HG03103 (cell line): Measurements from ENCODE around the gene EHD4.

Experiments
- ATAC-seq: cut with Tn5 transposase; IDR thresholded peaks from one replicate; pipeline ENCODE4 v1.9.1; 2021; ENCODE audit warnings: low read depth; ENCODE audit not compliant: unreplicated experiment

The EHD4 gene

DNA sequence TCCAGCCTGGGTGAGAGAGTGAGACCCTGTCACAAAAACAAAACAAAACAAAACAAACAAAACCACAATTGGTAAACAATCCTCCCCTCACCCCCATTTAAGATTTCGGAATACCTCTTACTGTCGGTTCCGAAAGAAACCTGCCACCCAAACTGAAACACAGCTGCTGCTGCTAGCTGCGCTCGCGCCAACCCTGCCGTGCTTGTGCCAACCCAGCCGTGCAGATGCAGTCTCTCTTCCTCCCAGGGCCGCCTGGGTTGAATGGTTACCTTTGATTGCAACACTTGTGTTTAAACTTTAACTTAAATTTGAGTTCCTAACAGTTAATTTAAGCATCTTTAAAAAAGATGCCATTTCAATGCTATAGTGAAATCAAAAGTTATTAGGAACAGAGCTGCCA, 50.0 kb downstream of the EHD4 start:
- no peak for ATAC-seq

DNA sequence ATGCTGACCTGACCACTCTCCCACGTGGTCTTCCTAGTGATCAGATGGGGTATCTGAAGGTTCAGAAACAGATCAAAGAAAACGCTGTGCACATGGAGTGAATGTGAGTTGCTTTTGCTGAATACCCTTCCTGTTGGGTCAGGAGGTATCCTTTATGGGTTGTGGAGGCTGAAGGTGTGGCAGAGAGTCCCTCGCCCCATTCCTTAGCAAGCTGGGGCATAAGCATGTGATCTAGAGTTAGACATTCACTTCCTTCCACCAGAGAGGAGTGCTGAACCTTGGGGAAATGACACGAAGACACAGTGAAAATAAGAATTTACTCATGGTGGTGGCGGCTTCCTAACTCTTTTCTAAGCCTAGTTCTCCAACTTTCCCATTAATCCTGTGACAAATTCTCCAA, 50.7 kb downstream of the EHD4 start:
- no peak for ATAC-seq

DNA sequence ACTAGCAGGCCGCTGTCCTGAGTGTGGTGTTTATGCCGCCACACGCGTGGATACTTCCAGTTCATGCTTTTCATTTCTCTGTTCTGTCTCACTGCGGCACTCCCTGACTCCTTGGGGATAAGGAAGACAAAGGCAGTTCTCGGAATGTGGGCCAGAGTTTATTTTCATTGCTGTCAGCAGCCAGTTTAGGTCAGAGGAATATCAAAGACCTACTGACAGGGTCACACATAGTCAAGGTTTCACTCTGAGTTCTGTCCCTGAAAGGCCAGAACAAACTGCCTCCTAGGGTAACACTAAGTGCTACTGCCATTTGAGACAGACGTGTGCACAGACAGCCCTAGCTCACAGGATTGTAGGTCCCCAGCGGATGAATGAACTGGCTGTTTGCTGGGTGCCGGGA, 51.2 kb downstream of the EHD4 start:
- ATAC-seq = no peak

DNA sequence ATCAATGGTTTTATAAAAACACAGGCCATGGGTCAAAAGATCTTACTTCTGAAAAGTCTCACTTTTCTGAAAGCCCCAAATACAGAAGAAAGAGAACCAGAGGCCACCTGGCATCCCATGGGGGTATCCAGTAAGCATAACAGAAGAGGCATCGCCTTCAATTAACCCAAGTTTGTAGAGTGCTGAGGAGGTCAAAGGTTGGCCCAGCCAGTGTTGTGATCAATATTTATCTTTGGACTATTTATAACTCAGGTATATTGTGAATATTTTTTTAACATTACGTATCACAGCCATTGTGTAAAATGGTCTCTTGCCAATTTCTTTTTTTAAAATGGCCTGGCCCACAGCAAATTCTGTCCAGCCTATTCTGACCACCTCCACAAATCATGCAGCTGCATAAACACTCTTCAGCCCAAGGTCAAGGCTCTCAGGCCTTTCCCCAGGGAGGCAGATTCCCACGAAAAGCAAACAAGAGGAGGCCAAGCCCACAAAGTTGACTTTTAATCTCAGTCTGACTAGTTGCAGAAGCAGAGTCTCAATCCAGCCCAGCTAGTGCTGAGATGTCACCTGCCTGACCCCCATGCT, 52.3 kb downstream of the EHD4 start:
- ATAC-seq = no peak

DNA sequence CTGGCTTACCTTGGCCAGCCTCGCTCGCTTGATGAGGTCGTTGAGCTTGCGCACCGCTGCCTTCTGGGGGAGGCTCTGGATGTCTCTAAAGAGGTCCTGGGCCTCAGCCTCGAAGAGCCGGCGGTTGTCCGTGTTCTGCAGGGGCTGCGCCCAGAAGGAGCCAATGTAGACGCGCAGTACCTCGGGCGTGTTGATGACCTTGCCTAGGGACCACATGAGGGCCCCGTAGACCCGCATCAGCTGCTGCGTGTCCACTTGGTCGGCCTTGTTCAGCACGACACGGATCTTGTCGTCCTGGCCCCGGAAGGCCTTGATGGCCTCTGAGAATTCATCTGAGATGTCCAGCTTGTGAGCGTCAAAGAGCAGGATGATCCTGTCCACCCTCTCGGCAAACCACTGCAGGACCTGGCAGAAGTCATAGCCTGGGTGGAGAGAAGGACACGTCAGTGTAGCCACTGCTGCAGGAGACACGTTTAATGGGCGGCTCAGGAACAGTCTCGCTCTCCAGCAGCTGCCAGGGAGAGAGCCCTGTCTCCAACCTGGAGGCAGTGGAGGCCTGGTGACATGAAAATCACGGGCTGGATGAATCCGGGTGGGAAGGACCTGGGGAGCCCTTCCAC, 53.0 kb downstream of the EHD4 start:
- ATAC-seq = no peak

DNA sequence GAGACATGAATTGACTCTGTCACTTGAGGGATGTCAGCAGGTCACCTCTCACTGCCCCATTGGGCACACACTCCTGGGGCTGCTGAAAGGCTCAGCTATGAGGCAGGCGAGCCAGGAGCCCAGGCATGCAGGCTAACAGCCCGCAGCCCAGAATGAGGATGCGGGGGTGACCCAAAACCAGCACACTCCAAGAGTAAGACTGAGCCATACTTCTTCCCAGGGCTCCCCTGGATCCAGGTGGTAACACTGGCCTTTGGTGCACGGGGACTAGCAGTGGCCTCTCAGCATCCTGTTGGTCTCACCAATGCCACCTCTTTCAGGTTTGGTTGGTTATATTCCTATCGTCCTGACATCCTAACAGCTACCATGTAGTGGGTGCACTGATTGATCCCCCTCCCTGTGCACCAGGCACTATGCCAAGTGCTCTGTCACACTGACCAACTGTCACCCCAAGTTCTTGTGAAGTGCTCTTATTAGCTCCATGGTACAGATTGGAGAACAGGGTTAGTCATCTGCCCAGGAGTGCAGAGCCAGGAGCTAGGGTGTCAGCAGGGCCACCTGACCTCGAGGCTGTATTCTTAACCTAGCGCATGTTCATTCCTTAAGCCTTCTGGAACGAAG, 53.7 kb downstream of the EHD4 start:
- no peak for ATAC-seq

DNA sequence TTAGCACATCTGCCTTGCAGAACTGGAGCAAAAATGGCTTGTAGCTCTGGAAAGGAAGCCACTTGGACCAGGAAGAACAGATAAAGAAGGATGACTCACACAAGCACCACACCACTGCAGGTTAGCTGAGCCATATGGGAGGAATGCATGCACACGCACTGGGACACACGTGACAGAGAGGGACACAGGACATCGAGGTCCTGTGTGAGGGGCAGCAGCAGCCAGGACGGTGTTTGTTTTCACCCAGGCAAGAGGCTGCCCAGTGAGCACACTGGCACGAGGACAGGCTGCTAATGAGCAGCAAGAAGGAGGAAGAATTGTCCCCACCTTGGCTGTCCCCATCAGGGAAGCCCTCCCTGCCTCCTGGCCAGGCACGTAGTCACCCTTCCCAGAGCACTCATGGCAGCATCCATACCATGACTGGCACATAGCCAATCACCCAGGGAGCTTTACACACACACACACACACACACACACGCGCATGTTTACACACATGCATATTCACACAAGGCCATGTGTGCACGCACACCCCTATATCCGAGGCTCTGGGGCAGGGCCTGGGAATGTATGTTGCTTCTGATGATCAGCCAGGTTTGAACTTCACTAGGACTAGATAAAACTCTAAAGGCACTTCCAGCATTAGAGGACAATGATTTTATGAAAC, 54.5 kb downstream of the EHD4 start:
- no peak for ATAC-seq

DNA sequence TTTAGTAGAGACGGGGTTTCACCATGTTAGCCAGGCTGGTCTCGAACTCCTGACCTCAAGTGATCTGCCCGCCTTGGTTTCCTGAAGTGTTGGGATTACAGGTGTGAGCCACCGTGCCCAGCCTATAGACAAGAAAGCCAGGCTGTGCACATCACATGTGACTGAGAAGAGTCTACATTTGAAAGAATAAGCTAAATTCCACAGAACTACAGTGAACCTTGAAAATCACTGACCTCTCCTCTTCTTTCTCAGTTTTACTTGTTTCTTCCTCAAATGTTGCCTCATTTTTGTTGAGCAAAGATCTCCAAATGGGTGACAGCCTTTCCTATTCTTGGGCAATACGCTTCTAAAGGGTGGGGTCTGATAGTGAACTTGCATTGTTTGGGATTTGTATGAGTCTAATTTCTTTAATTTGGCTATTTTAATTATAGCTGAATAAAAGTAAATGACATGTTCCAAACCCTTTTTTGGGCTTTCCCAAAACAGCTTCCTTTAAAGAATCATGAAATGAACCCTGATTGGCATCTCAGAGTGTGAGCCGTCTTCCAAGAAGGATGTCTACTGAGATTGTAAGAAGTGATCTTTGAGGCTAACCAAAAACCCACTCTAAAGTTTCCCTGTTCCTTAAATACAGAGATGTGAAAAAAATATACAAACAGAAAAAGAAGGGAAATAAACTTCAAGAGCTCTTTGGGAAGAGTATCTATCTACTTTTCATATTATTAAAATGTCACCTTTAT, 56.9 kb downstream of the EHD4 start:
- ATAC-seq = no peak

DNA sequence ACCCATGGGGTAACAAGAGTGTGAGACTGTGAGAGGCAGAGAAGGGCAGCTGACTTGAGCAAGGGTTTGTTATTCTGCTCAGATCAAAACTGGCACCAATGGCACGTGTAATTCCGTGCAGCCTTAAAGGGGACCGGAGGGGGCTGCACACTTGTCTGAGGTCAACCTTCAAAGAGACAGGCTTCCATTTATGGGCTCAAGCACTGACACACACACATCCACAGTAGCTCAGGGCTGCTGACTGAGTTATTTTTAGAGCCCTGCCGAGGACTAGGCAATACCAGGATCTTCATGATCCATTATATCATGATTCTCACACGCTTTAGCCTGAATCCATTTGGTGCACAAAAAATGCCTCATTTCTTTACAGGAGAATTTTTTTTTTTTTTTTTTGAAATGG, 57.9 kb downstream of the EHD4 start:
- no peak for ATAC-seq

DNA sequence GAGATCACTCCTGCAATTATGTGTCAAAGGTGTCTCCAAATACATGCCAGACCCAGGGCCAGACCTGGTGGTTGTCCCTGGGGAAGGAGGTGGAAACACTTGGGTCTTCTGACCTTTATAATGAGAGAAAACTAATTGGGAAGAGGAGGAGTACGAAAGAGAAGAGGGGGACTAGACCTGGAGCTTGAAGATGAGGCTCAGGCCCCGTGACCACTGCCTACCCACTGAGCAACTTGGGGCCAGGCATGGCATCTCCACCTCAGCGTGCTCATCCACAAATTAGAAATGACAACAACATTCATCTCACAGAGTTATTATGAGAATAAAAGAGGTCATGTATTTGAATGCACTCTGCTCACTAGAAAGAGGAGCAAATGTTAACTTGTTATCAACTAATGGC, 59.1 kb downstream of the EHD4 start:
- ATAC-seq = no peak

DNA sequence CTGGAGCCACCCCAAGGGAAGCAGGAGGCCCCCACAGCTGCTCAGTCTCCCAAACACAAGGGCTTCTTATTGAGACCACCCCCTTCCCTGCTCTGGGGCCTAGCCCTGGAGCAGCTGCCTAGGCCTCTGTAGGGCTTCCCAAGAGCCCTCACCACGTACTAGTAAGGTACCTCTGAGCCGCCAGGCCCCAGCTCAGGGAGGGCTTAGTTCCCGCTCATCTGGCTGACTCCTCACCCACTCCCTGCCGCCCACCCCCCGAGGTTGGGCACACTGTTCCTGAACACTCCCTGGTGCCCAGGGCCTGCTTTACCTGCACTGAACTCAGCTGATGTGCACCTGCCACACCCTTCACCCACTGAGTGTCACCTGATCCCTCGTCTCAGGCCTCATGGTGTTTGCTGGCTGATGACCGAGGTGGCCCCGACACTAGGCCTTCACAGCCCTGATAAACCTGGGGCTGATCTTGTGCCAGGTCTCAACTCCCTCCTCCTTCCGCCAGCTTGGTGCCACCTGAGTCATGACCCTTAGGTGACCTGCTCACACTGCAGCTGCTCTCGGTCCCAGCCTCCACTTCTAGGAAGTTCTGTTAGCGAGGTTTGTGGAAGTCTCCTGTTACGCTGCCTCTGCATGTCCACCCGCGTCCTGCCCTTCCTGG, 60.5 kb downstream of the EHD4 start:
- no peak for ATAC-seq

DNA sequence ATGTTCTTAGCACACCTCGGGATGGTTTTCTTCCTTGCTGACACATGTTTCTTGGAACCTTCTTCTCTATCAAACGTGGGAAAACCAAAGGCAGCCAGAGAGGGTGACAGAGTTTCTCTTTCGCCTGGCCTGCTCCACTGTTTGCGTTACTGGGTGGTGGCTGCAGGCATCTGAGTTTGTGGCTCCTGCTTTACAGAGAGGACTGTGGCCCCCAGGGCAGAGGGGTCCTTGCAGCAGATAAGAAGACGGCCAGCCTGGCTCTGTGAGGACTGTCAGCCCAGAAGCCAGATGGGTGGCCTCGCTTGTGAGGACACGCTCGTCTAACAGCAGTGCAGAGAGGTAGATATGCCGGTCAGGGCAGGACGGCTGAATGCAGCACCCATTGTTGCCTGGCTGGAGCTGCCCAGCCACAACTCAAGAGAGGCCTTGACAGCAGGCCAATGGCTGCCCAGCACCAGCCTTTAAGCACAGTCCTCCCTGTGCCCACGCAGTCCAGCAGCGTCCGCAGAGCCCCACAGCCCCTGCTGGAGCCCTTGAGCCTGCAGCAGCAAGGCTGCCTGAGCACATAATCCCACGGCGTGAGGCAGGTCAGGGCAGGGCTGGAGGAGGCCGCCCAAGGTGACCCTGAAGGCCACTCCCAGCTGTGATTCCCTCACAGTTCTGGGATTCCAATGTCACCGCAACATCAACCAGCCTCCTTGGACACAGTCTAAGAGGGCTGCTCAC, 63.5 kb downstream of the EHD4 start:
- no peak for ATAC-seq

DNA sequence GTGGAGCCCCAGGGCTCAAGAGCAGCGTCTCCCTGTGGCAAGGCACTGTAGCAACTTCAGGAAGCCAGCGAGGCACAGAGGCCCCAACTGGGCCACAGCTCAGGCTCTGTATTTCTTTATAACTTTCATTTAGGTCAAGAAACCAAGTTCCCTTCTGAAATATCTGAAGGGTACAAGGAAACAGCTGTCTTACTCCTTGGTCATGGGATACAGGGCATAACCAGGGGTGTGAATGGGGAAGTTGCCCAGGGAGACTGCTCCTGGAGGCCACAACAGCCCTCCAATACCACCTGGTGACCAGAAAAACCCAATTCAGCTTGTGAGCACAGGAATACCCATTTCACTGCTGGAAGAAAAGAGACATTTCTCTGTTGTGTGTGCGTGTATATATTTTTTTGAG, 65.2 kb downstream of the EHD4 start:
- no peak for ATAC-seq

DNA sequence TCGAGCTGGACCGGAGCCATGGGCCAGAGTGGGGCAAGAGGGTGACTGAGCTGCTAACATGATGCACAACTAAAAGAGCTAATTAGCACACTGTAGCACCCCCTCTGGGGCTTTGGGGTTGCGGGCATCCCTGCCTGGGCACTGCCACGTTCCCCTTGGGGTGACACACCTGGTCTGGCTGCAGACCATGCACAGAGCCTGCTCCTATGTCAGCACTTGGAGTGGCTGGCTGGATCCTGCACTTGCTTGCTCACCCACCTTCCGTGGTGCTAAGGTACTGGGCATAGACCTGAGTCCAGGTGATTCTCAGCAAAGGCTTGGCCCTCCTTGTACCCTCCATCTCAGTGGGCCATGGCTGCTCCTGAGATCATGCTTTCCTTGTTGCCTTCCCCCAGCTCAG, 65.7 kb downstream of the EHD4 start:
- ATAC-seq = no peak

DNA sequence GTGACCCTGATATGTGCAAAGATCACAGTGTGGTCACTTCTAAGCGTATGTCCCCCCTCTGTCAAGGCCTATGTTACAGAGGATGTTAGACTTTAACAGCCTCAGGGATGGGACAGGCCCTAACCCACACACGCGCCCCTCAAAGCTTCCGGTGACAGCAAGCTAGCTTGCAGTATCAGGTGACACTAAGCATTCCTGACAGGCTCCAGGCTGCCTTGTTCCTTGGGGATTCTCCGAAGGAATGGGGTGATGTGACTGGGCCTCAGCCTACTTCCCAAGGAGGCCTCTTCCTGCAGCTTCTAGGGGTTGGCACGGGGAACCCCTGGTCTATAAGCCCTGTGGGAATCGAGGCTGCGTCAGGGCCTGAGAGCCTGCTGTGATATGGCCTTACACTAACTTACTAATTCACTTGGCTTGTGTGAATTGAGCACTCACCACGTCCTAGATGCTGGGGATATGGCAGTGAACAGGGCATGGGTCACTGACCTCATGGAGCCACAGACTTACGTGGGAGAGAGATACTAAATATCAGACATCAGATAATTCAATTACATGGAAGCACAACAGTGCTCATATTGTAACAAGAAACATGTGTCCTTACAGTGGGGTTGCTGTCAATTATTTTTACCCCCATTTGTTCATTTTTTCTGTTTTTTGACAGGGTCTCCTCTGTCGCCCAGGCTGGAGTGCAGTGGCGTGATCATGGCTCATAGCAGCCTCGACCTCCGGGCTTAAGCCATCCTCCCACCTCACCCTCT, 67.1 kb downstream of the EHD4 start:
- no peak for ATAC-seq

DNA sequence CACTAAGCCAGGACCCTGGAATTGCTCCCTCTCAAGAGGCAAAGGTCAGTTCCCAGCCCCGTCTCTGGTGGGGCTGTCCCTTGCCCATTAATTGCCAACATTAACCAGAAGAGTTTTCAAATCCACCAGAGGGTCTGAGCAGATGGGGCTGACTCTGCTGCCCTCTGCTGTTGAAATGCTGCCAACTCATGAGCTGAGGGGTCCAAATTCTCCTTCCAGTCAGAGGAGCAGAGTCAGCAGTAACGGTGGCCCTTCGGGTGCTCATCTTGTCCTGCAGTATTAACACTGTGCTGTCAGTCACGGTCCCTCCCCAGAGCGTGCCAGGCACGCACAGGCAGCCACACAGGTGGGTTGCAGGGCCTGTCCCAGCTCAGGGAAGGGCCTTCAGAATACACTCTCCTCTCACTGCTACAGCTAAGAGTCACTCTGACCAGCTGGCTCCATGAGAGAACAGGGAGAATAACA, 67.8 kb downstream of the EHD4 start:
- no peak for ATAC-seq

DNA sequence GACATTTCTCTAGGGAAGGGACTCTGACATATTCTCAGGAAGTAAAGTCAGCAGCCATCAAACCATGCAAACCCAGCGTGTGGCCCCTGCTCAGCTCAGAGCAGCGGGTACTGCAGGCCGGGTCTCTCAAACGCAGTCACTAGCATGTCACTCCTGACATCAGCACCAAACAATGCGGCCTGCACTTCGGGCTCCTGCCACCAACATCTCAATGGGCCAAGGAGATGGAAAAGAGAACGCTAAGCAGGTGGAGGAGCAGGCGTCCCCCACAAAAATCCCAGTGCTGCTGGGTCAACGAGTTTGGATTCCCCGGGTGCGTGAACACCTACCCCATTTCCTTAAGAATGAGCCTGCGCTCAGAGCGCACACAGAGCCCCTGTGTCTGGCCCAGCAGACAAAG, 68.6 kb downstream of the EHD4 start:
- ATAC-seq = no peak

DNA sequence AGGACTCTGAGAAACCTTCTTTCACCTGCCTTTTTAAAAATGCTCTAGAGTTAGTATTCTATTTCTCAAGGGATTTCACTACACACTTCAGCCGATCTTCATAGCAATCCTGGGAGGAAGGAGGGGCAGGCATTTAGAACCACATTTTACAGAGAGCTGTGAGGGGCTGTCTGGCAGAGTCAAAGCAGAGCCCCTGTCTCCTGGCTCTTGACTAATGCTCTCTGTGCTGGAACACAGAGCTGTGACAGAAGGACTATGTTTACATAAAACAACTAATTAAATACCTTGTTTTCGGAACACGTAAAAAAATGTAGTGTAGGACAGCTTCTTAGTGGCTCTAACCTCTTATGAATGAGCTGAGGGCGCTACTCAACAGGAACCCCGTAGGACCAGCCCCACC, 70.9 kb downstream of the EHD4 start:
- ATAC-seq = no peak
